Panc1 (cell line): ENCODE measurements around the gene ZNF398.

Source experiments
- TF ChIP-seq, protein P1 (sequence below): fragments of 450-650 bp; IDR thresholded peaks from 2 replicates; pipeline ENCODE4 v1.5.1; 2017; ENCODE audit warnings: mild to moderate bottlenecking
- TF ChIP-seq, protein P2 (sequence below), 2 experiments: IDR thresholded peaks; 2 replicates each; pipeline ENCODE4 v1.6.1; 2011 to 2012; ENCODE audit warnings: low read depth in 2 of 2, control low read depth in 1 of 2, low read length in 1 of 2, mild to moderate bottlenecking in 1 of 2, moderate library complexity in 1 of 2; ENCODE audit not compliant: insufficient read depth in 1 of 2

- TF ChIP-seq, protein P1, sequence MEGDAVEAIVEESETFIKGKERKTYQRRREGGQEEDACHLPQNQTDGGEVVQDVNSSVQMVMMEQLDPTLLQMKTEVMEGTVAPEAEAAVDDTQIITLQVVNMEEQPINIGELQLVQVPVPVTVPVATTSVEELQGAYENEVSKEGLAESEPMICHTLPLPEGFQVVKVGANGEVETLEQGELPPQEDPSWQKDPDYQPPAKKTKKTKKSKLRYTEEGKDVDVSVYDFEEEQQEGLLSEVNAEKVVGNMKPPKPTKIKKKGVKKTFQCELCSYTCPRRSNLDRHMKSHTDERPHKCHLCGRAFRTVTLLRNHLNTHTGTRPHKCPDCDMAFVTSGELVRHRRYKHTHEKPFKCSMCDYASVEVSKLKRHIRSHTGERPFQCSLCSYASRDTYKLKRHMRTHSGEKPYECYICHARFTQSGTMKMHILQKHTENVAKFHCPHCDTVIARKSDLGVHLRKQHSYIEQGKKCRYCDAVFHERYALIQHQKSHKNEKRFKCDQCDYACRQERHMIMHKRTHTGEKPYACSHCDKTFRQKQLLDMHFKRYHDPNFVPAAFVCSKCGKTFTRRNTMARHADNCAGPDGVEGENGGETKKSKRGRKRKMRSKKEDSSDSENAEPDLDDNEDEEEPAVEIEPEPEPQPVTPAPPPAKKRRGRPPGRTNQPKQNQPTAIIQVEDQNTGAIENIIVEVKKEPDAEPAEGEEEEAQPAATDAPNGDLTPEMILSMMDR, result 0 out of 2 replicates have a peak, but pooled peaks have one; percentile 1
- TF ChIP-seq, protein P2, sequence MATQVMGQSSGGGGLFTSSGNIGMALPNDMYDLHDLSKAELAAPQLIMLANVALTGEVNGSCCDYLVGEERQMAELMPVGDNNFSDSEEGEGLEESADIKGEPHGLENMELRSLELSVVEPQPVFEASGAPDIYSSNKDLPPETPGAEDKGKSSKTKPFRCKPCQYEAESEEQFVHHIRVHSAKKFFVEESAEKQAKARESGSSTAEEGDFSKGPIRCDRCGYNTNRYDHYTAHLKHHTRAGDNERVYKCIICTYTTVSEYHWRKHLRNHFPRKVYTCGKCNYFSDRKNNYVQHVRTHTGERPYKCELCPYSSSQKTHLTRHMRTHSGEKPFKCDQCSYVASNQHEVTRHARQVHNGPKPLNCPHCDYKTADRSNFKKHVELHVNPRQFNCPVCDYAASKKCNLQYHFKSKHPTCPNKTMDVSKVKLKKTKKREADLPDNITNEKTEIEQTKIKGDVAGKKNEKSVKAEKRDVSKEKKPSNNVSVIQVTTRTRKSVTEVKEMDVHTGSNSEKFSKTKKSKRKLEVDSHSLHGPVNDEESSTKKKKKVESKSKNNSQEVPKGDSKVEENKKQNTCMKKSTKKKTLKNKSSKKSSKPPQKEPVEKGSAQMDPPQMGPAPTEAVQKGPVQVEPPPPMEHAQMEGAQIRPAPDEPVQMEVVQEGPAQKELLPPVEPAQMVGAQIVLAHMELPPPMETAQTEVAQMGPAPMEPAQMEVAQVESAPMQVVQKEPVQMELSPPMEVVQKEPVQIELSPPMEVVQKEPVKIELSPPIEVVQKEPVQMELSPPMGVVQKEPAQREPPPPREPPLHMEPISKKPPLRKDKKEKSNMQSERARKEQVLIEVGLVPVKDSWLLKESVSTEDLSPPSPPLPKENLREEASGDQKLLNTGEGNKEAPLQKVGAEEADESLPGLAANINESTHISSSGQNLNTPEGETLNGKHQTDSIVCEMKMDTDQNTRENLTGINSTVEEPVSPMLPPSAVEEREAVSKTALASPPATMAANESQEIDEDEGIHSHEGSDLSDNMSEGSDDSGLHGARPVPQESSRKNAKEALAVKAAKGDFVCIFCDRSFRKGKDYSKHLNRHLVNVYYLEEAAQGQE (IDR thresholded peaks at IDR 0.05; ENCODE audit: insufficient read depth in 1 of 2, low read depth in 2 of 2, low read length in 1 of 2), result no peak
Observed at GRCh38 chr7:149126662-149127266, 20.5 kb upstream of the ZNF398 start.
